HUES64 (cell line): Measurements from ENCODE around the gene SIX2. TPM values are rescaled to one million over a fixed set of nuclear protein-coding genes. Genes with fewer than 3 reads are reported as not detected.

Experiments used
- H3K27ac ChIP-seq: 2 replicates; pipeline ENCODE4 v1.7.0; 2013; ENCODE audit warnings: low read depth, low read length, inconsistent platforms
- H3K27me3 ChIP-seq: 2 replicates; pipeline ENCODE4 v1.6.1; 2013; ENCODE audit warnings: mild to moderate bottlenecking, low read length; ENCODE audit not compliant: insufficient read depth
- H3K36me3 ChIP-seq: 2 replicates; pipeline ENCODE4 v1.6.1; 2013; ENCODE audit warnings: mild to moderate bottlenecking, low read length; ENCODE audit not compliant: insufficient read depth
- H3K4me1 ChIP-seq: 2 replicates; pipeline ENCODE4 v1.6.1; 2013; ENCODE audit warnings: mild to moderate bottlenecking, low read length, moderate library complexity; ENCODE audit not compliant: insufficient read depth
- H3K4me3 ChIP-seq: 2 replicates; pipeline ENCODE4 v1.5.1; 2013; ENCODE audit warnings: mild to moderate bottlenecking, low read length, moderate library complexity
- H3K9ac ChIP-seq: 2 replicates; pipeline ENCODE4 v1.6.1; 2013; ENCODE audit warnings: mild to moderate bottlenecking, low read depth, low read length
- H3K9me3 ChIP-seq: 2 replicates; pipeline ENCODE4 v1.6.1; 2013; ENCODE audit warnings: low read depth, low read length; ENCODE audit not compliant: insufficient read depth
- WGBS: fragments of 150-250, 120-280 bp; methylation state at CpG from one replicate; pipeline ENCODE4 v1.1.7; 2013; ENCODE audit warnings: missing lambda C conversion rate; 5-methylcytosine and 5-hydroxymethylcytosine counted together
- polyA plus RNA-seq, 2 experiments: library from polyadenylated mRNA; stranded (reverse); fragments of 50-300 nt; gene quantifications; one replicate each; pipeline ENCODE4 v1.2.3, GENCODE V29; 2013

SIX2 gene
- polyA plus RNA-seq (2013, experiment 1 of 2) = 0.25 TPM
- 0.32 TPM for polyA plus RNA-seq (2013, experiment 2 of 2)

GRCh38 chr2:45009303-45009927 lies at the start of gene SIX2:
SIX2 (minus strand) TSS chr2:45009452; CDS start chr2:45009110, 342 bp downstream.
- under 1% methylated on average over 61 of the region's 61 CpGs for WGBS
- no peak within 1 kb of the TSS for H3K9ac ChIP-seq
- H3K36me3 ChIP-seq = no peaks in the 10 kb centered on the region
- H3K9me3 ChIP-seq = no peaks in the 10 kb centered on the region
- H3K27me3 ChIP-seq = peaks cover 97% of the 10 kb centered on the region
- H3K4me1 ChIP-seq = peaks cover 20% of the 10 kb centered on the region
- no peak within 1 kb of the TSS for H3K27ac ChIP-seq
- peak within 1 kb of the TSS; percentile 52 for H3K4me3 ChIP-seq

DNA sequence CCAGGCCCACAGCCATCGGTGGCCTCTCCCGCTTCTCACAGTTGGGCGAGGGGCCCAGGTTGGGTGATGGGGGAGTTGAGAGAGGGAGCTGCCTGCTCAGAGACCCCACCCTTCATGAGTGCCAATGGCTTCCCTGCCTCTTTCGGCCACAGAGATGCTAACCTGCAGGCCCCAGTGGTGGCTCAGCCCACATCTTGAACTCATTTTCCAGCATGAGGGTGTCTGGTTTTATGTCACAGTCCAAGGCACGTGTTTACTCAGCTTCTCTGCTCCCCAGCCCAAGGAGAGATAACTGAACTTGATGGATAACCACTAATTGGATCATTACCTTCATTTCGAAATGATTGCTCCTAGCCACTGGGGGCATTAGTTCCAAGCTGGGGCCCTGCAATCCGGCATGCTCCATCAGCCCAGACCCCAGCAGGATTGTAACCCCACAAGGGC lies 45.9 kb upstream of the SIX2 start:
- Histone ChIP-seq H3K36me3 (no peaks in the 10 kb centered on the region), H3K9me3 (no peaks in the 10 kb centered on the region), H3K4me1 (no peaks in the 10 kb centered on the region), H3K27ac (no peak overlapping the region), H3K27me3 (no peaks in the 10 kb centered on the region), H3K9ac (no peak overlapping the region), H3K4me3 (no peak overlapping the region)
- 90% methylated on average over 7 of the region's 7 CpGs for WGBS

GRCh38 chr2:45053966-45054365 lies 44.7 kb upstream of the SIX2 start:
- 85% methylated on average over 8 of the region's 8 CpGs for WGBS
- no peaks in the 10 kb centered on the region for H3K27me3 ChIP-seq
- no peak overlapping the region for H3K4me3 ChIP-seq
- H3K4me1 ChIP-seq = no peaks in the 10 kb centered on the region
- no peak overlapping the region for H3K27ac ChIP-seq
- H3K36me3 ChIP-seq = no peaks in the 10 kb centered on the region
- no peak overlapping the region for H3K9ac ChIP-seq
- no peaks in the 10 kb centered on the region for H3K9me3 ChIP-seq

GRCh38 chr2:45052388-45052928 lies 43.2 kb upstream of the SIX2 start:
- no peaks in the 10 kb centered on the region for H3K36me3 ChIP-seq
- H3K9me3 ChIP-seq = no peaks in the 10 kb centered on the region
- H3K27me3 ChIP-seq = no peaks in the 10 kb centered on the region
- H3K4me1 ChIP-seq = no peaks in the 10 kb centered on the region
- 94% methylated on average over 5 of the region's 5 CpGs for WGBS
- no peak overlapping the region for H3K4me3 ChIP-seq
- no peak overlapping the region for H3K27ac ChIP-seq
- H3K9ac ChIP-seq = no peak overlapping the region

DNA sequence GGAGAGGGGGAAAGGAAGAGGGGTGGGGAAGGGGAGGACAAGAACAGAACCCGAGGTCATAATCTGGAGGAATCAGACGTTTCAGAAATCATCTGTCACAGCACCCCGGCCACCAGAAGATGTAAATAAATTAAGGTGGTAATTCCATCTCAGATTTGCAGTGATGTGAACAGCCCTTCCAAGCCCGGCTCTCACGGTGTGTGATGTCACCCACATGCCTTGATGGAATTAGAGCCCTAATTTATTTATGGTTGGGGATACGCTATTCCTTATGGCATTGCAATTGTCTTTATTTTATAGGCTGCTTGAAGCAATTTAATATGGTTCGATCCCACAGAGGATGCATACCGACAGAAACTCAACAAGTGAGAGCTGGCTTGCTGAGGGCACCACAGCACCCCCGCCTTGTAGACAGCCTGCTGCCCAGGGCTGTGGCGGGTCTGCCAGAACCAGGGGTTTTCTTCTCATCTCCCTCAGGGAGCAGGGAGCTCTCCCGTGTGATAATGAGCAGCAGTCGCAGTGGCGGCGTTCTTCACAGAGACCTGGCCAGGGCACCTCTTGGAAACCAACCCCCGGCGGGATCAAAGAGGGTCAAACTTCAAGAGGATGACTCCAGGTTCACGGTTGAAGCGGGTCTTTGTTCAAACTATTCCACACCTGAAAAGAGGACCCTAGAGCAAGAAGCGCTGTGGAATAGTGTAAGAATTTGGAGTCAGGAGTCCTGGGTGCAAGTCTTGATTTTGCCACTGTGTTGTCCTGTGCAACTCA lies 40.5 kb upstream of the SIX2 start:
- no peaks in the 10 kb centered on the region for H3K27me3 ChIP-seq
- H3K4me1 ChIP-seq = no peaks in the 10 kb centered on the region
- WGBS = 91% methylated on average over 18 of the region's 19 CpGs

GRCh38 chr2:45047301-45047700 lies 38.0 kb upstream of the SIX2 start:
- WGBS = 63% methylated on average over 4 of the region's 4 CpGs
- Histone ChIP-seq H3K9ac (no peak overlapping the region), H3K4me3 (no peak overlapping the region), H3K9me3 (no peaks in the 10 kb centered on the region), H3K27ac (no peak overlapping the region), H3K4me1 (no peaks in the 10 kb centered on the region), H3K27me3 (no peaks in the 10 kb centered on the region), H3K36me3 (no peaks in the 10 kb centered on the region)

More for the DNA sequence above, 40.5 kb upstream of the SIX2 start:
- Histone ChIP-seq H3K4me3 (no peak overlapping the region), H3K9me3 (no peaks in the 10 kb centered on the region), H3K9ac (no peak overlapping the region), H3K27ac (no peak overlapping the region), H3K36me3 (no peaks in the 10 kb centered on the region)

GRCh38 chr2:45046786-45047185 lies 37.5 kb upstream of the SIX2 start:
- no peak overlapping the region for H3K27ac ChIP-seq
- H3K27me3 ChIP-seq = no peaks in the 10 kb centered on the region
- no peaks in the 10 kb centered on the region for H3K36me3 ChIP-seq
- 85% methylated on average over 1 of the region's 1 CpG for WGBS
- H3K9ac ChIP-seq = no peak overlapping the region
- H3K4me3 ChIP-seq = no peak overlapping the region
- no peaks in the 10 kb centered on the region for H3K9me3 ChIP-seq
- no peaks in the 10 kb centered on the region for H3K4me1 ChIP-seq

GRCh38 chr2:45045706-45046105 lies 36.5 kb upstream of the SIX2 start:
- H3K27ac ChIP-seq = no peak overlapping the region
- 76% methylated on average over 3 of the region's 3 CpGs for WGBS
- H3K36me3 ChIP-seq = no peaks in the 10 kb centered on the region
- no peaks in the 10 kb centered on the region for H3K27me3 ChIP-seq
- H3K9ac ChIP-seq = no peak overlapping the region
- H3K4me3 ChIP-seq = no peak overlapping the region
- H3K9me3 ChIP-seq = no peaks in the 10 kb centered on the region
- H3K4me1 ChIP-seq = peaks cover 4% of the 10 kb centered on the region; the same call in 1 of the 2 replicates

- H3K4me3 ChIP-seq = no peak overlapping the region
- peaks cover 6% of the 10 kb centered on the region; the same call in 1 of the 2 replicates for H3K4me1 ChIP-seq
- 96% methylated on average over 2 of the region's 2 CpGs for WGBS
- H3K27me3 ChIP-seq = no peaks in the 10 kb centered on the region
- H3K9ac ChIP-seq = no peak overlapping the region
- H3K9me3 ChIP-seq = no peaks in the 10 kb centered on the region
- H3K36me3 ChIP-seq = no peaks in the 10 kb centered on the region
- H3K27ac ChIP-seq = no peak overlapping the region
These were observed 35.7 kb upstream of the SIX2 start for GRCh38 chr2:45044916-45045315.

DNA sequence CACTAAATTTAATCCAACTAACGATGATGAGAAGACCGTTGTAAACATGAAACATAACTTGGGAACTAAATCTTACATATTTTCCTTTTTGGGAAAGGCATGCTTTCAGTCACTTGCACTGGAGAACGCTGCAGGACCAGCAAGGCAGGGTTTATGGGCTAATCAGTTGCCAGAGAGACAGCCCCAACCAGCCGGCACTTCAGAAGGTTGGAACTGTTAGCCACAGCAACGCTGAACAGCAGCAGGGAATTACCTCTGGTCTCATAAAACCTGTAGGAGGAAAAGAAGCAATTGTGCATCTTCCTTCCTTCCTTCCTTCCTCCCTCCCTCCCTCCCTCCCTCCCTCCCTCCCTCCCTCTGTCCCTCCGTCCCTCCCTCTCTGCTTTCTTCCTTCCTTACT lies 33.9 kb upstream of the SIX2 start:
- H3K36me3 ChIP-seq = no peaks in the 10 kb centered on the region
- no peak overlapping the region for H3K9ac ChIP-seq
- H3K9me3 ChIP-seq = no peaks in the 10 kb centered on the region
- H3K4me1 ChIP-seq = peaks cover 6% of the 10 kb centered on the region; the same call in 1 of the 2 replicates
- H3K27me3 ChIP-seq = no peaks in the 10 kb centered on the region
- H3K4me3 ChIP-seq = no peak overlapping the region
- WGBS = 71% methylated on average over 6 of the region's 6 CpGs
- H3K27ac ChIP-seq = no peak overlapping the region

GRCh38 chr2:45042401-45042800 lies 33.1 kb upstream of the SIX2 start:
- Histone ChIP-seq H3K9ac (no peak overlapping the region), H3K9me3 (no peaks in the 10 kb centered on the region), H3K4me1 (peaks cover 6% of the 10 kb centered on the region; the same call in 1 of the 2 replicates), H3K36me3 (no peaks in the 10 kb centered on the region), H3K27me3 (no peaks in the 10 kb centered on the region), H3K27ac (no peak overlapping the region), H3K4me3 (no peak overlapping the region)
- 93% methylated on average over 2 of the region's 2 CpGs for WGBS
